NCI-H2196 treated with DMSO at 0.1 percent for 48 hours (cell line): Measurements from ENCODE around the gene CEP20.
"Not testable (repeated sequence)": the region's sequence is repeated elsewhere in the genome, so short reads cannot be mapped to it uniquely, and the experiment has no call there.

Experiments used
- DNase-seq: peaks from one replicate; lab custom pipeline; 2025; ENCODE audit not compliant: unreplicated experiment; lab: John Stamatoyannopoulos, UW

Gene CEP20

GRCh38 chr16:15861996-15862395 lies 26.4 kb downstream of the CEP20 start:
- DNase-seq = no peak

GRCh38 chr16:15858921-15859668 lies 29.3 kb downstream of the CEP20 start:
- no peak for DNase-seq

GRCh38 chr16:15857724-15858560 lies 30.5 kb downstream of the CEP20 start:
- DNase-seq = no peak

GRCh38 chr16:15856901-15857698 lies 31.3 kb downstream of the CEP20 start, which contains the start of gene MYH11:
Gene MYH11 (minus strand): TSS chr16:15857028. CDS start chr16:15838252, 18,776 bp downstream.
- DNase-seq = no peak

GRCh38 chr16:15856182-15856581 lies 32.2 kb downstream of the CEP20 start:
- DNase-seq = no peak

GRCh38 chr16:15855704-15856003 lies 32.7 kb downstream of the CEP20 start:
- DNase-seq = no peak

- DNase-seq = no peak
These were observed 33.3 kb downstream of the CEP20 start for GRCh38 chr16:15854906-15855703.

GRCh38 chr16:15854061-15854460 lies 34.3 kb downstream of the CEP20 start:
- DNase-seq = no peak

- DNase-seq = no peak
These were observed 35.4 kb downstream of the CEP20 start for GRCh38 chr16:15853021-15853420.

- not testable (repeated sequence) for DNase-seq
These were observed 37.8 kb downstream of the CEP20 start for GRCh38 chr16:15850555-15850954.

- no peak for DNase-seq
These were observed 39.0 kb downstream of the CEP20 start for GRCh38 chr16:15849209-15849981.

GRCh38 chr16:15847611-15848175 lies 40.7 kb downstream of the CEP20 start:
- no peak for DNase-seq

- DNase-seq = no peak
These were observed 41.9 kb downstream of the CEP20 start for GRCh38 chr16:15846510-15846909.

- no peak for DNase-seq
These were observed 44.6 kb downstream of the CEP20 start for GRCh38 chr16:15843635-15844279.

- not testable (repeated sequence) for DNase-seq
These were observed 49.2 kb downstream of the CEP20 start for GRCh38 chr16:15839204-15839603.

- no peak for DNase-seq
These were observed 50.6 kb downstream of the CEP20 start for GRCh38 chr16:15837761-15838160.

GRCh38 chr16:15836965-15837611 lies 51.3 kb downstream of the CEP20 start:
- no peak for DNase-seq

- no peak for DNase-seq
These were observed 52.3 kb downstream of the CEP20 start for GRCh38 chr16:15836074-15836473.
